Measurements from ENCODE around the gene B3GAT1.

The B3GAT1 gene

DNA sequence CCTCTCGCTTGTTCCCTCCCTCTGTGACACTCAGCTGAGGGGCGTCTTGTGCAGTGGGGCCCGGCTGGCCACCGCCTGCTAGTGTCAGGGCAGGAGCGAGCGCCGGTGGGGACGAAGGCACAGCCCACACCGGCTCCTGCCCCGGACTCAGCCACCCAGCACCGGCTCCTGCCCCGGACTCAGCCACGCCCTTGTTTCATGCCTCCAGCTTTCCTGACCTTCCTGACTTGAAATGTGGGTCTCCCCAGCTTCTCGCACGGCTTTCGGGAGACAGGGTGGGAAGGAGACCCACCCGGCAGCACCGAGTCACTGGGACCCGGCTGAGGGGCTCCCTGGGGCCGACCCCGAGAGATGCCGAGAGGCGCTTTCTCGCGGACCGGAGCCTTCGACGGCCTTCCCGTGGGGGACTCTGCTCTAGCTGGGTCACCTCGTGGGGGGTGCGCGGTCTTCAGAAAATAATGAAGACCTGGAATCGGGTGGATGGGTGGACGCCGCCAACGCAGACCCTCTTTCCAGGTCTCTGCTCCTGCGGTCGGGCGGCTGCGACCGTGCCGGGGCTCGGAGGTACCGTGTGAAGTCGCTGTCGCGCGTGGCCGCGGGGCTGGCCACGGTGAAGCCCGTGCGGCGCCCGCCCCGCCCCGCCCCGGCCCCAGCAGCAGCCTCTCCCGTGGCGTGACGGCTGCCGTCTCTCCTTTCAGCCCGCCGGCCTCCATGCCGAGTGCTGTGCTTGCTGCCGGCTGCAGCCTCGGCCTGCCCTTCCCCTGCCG, 70.1 kb downstream of the B3GAT1 start:
- no peaks in the 10 kb centered on the region for H3K4me1 ChIP-seq (ENCODE audit: low read length)
- H4K20me1 ChIP-seq (ENCODE audit: insufficient read depth, low read length) = no peaks in the 10 kb centered on the region
- H3K4me3 ChIP-seq (ENCODE audit: low read length) = no peak overlapping the region
- H3K36me3 ChIP-seq (replicated peaks; ENCODE audit: low read depth, low read length) = no peaks in the 10 kb centered on the region
- no peak overlapping the region for H3K27ac ChIP-seq (ENCODE audit: low read length)
- no peak overlapping the region for H3K9ac ChIP-seq (ENCODE audit: low read length)
- no peaks in the 10 kb centered on the region for H3K79me2 ChIP-seq (ENCODE audit: low read length)
- TF ChIP-seq EZH2phosphoT487 (IDR thresholded peaks at IDR 0.05; ENCODE audit: low read depth) = no peak
- TF ChIP-seq, protein P1, sequence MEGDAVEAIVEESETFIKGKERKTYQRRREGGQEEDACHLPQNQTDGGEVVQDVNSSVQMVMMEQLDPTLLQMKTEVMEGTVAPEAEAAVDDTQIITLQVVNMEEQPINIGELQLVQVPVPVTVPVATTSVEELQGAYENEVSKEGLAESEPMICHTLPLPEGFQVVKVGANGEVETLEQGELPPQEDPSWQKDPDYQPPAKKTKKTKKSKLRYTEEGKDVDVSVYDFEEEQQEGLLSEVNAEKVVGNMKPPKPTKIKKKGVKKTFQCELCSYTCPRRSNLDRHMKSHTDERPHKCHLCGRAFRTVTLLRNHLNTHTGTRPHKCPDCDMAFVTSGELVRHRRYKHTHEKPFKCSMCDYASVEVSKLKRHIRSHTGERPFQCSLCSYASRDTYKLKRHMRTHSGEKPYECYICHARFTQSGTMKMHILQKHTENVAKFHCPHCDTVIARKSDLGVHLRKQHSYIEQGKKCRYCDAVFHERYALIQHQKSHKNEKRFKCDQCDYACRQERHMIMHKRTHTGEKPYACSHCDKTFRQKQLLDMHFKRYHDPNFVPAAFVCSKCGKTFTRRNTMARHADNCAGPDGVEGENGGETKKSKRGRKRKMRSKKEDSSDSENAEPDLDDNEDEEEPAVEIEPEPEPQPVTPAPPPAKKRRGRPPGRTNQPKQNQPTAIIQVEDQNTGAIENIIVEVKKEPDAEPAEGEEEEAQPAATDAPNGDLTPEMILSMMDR (IDR thresholded peaks at IDR 0.05; ENCODE audit: low read depth, low read length) = no peak
- H3K27me3 ChIP-seq (ENCODE audit: low read depth, low read length) = no peaks in the 10 kb centered on the region
- H3K9me3 ChIP-seq (ENCODE audit: insufficient read depth, low read length) = no peaks in the 10 kb centered on the region
- no peak overlapping the region for H2AFZ ChIP-seq (ENCODE audit: low read depth, low read length)
- H3K4me2 ChIP-seq (ENCODE audit: low read length) = no peak overlapping the region

DNA sequence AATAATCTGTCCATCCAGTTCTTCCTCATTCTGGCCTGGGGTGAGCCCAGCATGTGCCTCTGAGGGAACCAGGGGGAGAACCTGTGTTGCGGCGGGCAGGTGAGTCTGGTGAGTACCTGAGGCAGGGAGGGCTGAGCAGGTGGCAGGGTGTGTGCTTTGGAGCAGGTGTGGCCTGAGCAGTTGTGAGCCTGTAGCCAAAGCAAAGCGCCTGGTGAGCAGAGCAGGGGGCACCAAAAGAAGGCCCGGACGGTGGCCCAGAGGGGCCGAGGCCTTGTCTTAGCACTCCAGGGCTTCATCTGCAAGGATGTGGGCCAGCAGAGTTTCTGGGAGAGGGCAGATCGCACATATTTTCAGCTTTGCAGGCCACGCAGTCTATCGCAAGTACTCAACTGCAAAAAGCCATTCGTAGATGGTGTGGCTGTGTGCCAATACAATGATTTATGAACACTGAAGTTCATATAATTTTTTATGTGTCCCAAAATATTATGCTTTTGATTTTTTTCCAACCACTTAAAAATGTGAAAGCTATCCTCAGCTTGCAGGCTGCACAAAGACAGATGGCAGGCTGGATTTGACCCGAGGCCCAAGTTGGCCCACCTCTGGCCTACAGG, 71.6 kb downstream of the B3GAT1 start:
- H3K36me3 ChIP-seq (replicated peaks; ENCODE audit: low read depth, low read length) = no peaks in the 10 kb centered on the region
- no peaks in the 10 kb centered on the region for H3K9me3 ChIP-seq (ENCODE audit: insufficient read depth, low read length)
- H3K4me1 ChIP-seq (ENCODE audit: low read length) = no peaks in the 10 kb centered on the region
- H3K4me3 ChIP-seq (ENCODE audit: low read length) = no peak overlapping the region
- no peaks in the 10 kb centered on the region for H3K27me3 ChIP-seq (ENCODE audit: low read depth, low read length)
- H3K4me2 ChIP-seq (ENCODE audit: low read length) = no peak overlapping the region
- H3K79me2 ChIP-seq (ENCODE audit: low read length) = no peaks in the 10 kb centered on the region
- TF ChIP-seq, protein P1 (IDR thresholded peaks at IDR 0.05; ENCODE audit: low read depth, low read length) = no peak
- TF ChIP-seq EZH2phosphoT487 (IDR thresholded peaks at IDR 0.05; ENCODE audit: low read depth) = no peak
- no peak overlapping the region for H3K9ac ChIP-seq (ENCODE audit: low read length)
- H4K20me1 ChIP-seq (ENCODE audit: insufficient read depth, low read length) = no peaks in the 10 kb centered on the region
- H2AFZ ChIP-seq (ENCODE audit: low read depth, low read length) = no peak overlapping the region
- H3K27ac ChIP-seq (ENCODE audit: low read length) = no peak overlapping the region

DNA sequence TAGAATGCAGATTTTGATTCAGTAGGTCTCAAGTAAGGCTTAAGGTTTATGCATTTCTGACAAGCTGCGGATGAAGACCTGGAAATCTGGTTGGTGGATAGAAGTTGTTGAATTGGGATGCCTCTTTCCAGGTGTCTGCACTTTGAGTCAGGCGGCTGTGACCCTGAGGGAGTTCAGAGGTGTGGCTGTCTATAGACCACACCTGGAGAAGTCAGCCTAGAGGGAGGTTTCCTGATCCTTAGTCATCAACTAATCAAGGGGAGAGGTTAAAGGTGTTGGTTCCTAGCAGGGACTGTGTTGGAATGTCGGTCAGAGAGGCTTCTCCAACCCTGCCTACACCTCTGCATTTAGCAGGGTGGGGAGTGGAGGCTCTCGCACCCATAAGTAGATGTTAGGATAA, 72.3 kb downstream of the B3GAT1 start:
- H3K27ac ChIP-seq (ENCODE audit: low read length) = no peak overlapping the region
- H4K20me1 ChIP-seq (ENCODE audit: insufficient read depth, low read length) = no peaks in the 10 kb centered on the region
- H3K79me2 ChIP-seq (ENCODE audit: low read length) = no peaks in the 10 kb centered on the region
- H3K9ac ChIP-seq (ENCODE audit: low read length) = no peak overlapping the region
- H2AFZ ChIP-seq (ENCODE audit: low read depth, low read length) = no peak overlapping the region
- no peak overlapping the region for H3K4me3 ChIP-seq (ENCODE audit: low read length)
- no peaks in the 10 kb centered on the region for H3K27me3 ChIP-seq (ENCODE audit: low read depth, low read length)
- H3K4me2 ChIP-seq (ENCODE audit: low read length) = no peak overlapping the region
- no peaks in the 10 kb centered on the region for H3K9me3 ChIP-seq (ENCODE audit: insufficient read depth, low read length)
- no peaks in the 10 kb centered on the region for H3K36me3 ChIP-seq (replicated peaks; ENCODE audit: low read depth, low read length)
- no peaks in the 10 kb centered on the region for H3K4me1 ChIP-seq (ENCODE audit: low read length)
- TF ChIP-seq, protein P1 (IDR thresholded peaks at IDR 0.05; ENCODE audit: low read depth, low read length) = no peak
- no peak for TF ChIP-seq EZH2phosphoT487 (IDR thresholded peaks at IDR 0.05; ENCODE audit: low read depth)

DNA sequence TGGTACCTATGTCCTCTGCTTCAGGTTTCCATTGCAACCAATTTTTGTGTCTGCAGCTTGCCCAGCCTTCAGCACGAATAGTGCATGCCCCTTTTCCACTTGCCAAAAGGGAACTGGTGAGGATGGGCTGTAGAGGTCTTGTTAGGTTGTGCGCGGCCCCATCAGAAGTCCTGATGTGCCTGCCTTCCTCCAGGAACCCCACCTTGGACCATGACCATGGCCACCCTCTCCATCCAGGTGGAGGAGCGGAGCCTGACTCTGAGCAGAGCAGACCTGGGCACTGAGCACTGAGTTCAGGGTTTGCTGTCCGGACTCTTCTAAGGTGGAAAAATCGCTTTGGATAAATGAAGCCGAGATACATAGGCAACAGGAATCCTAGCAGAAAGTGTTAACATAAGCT, 73.4 kb downstream of the B3GAT1 start:
- no peak overlapping the region for H3K4me3 ChIP-seq (ENCODE audit: low read length)
- no peaks in the 10 kb centered on the region for H3K4me1 ChIP-seq (ENCODE audit: low read length)
- no peak for TF ChIP-seq EZH2phosphoT487 (IDR thresholded peaks at IDR 0.05; ENCODE audit: low read depth)
- TF ChIP-seq, protein P1 (IDR thresholded peaks at IDR 0.05; ENCODE audit: low read depth, low read length) = no peak
- no peaks in the 10 kb centered on the region for H3K9me3 ChIP-seq (ENCODE audit: insufficient read depth, low read length)
- H3K36me3 ChIP-seq (replicated peaks; ENCODE audit: low read depth, low read length) = no peaks in the 10 kb centered on the region
- no peaks in the 10 kb centered on the region for H3K79me2 ChIP-seq (ENCODE audit: low read length)
- H3K27me3 ChIP-seq (ENCODE audit: low read depth, low read length) = no peaks in the 10 kb centered on the region
- no peak overlapping the region for H3K4me2 ChIP-seq (ENCODE audit: low read length)
- H3K9ac ChIP-seq (ENCODE audit: low read length) = no peak overlapping the region
- H2AFZ ChIP-seq (ENCODE audit: low read depth, low read length) = no peak overlapping the region
- H4K20me1 ChIP-seq (ENCODE audit: insufficient read depth, low read length) = no peaks in the 10 kb centered on the region
- H3K27ac ChIP-seq (ENCODE audit: low read length) = no peak overlapping the region

Measured in OCI-LY3 (cell line).